ENCODE measurements around the gene TMEM17. TPM values are rescaled to one million over a fixed set of nuclear protein-coding genes. Genes with fewer than 3 reads are reported as not detected.

Gene TMEM17
- total RNA-seq, 1 experiment from 2014 or later, result 3.2 TPM

GRCh38 chr2:62489702-62490101 is 16.3 kb downstream of the TMEM17 start:
- POLR2A ChIA-PET, result no interaction called here
- no peaks in the 10 kb centered on the region for H4K20me1 ChIP-seq (ENCODE audit: insufficient read depth)
- H3K79me2 ChIP-seq (ENCODE audit: insufficient read depth, low read length), result no peaks in the 10 kb centered on the region
- no TSS peak for BruUV-seq (replicated peaks)
- no peak overlapping the region for H3K4me3 ChIP-seq (replicated peaks in 1 of 2; ENCODE audit: low read depth in 1 of 2, low read length in 2 of 2)
- H3K4me2 ChIP-seq (ENCODE audit: low read length), result no peak overlapping the region
- CTCF ChIA-PET, result no interaction called here
- no peak overlapping the region for H3K27ac ChIP-seq (ENCODE audit: low read depth, low read length)
- intact Hi-C loops (cut with micrococcal nuclease), result no loop called here
- H3K27me3 ChIP-seq (ENCODE audit: insufficient read depth, low read length), result no peaks in the 10 kb centered on the region
- no peaks in the 10 kb centered on the region for H3K9me3 ChIP-seq (ENCODE audit: control insufficient read depth in 1 of 2, insufficient read depth in 1 of 2, low read depth in 1 of 2, low read length in 2 of 2)
- H3K4me1 ChIP-seq (ENCODE audit: control insufficient read depth in 1 of 2, insufficient read depth in 2 of 2, low read length in 2 of 2), result peaks cover 0 to 14% of the 10 kb centered on the region in 2 experiments; a peak in 1 of 4 replicates
- TF ChIP-seq ELF1 (IDR thresholded peaks at IDR 0.05; ENCODE audit: borderline replicate concordance, low read depth), result no peak
- TF ChIP-seq EZH2phosphoT487 (IDR thresholded peaks at IDR 0.05; ENCODE audit: borderline replicate concordance), result no peak
- TF ChIP-seq CEBPB (IDR thresholded peaks at IDR 0.05; ENCODE audit: low read depth), result no peak
- no peak for TF ChIP-seq SP1 (IDR thresholded peaks at IDR 0.05; ENCODE audit: low read depth)
- no peaks in the 10 kb centered on the region for H3K9me2 ChIP-seq (ENCODE audit: insufficient read depth)
- H3K36me3 ChIP-seq (ENCODE audit: control insufficient read depth in 1 of 2, insufficient read depth in 2 of 2, low read length in 2 of 2), result no peaks in the 10 kb centered on the region
- no peak for DNase-seq (ENCODE audit: low read depth, low spot score)
- H3K9ac ChIP-seq (ENCODE audit: low read length), result no peak overlapping the region
- RAD21 ChIA-PET (ENCODE audit: low non-redundant PET in 1 of 2, low total read pairs in 2 of 2, uncharacterized antibody in 2 of 2, unreplicated experiment in 2 of 2), result no interaction called here
- H2AFZ ChIP-seq (ENCODE audit: low read depth, low read length, poor library complexity, severe bottlenecking), result no peak overlapping the region
- ATAC-seq, result no peak

- H3K79me2 ChIP-seq (ENCODE audit: insufficient read depth, low read length), result no peaks in the 10 kb centered on the region
- H4K20me1 ChIP-seq (ENCODE audit: insufficient read depth), result no peaks in the 10 kb centered on the region
- CTCF ChIA-PET, result no interaction called here
- POLR2A ChIA-PET, result no interaction called here
- H3K27me3 ChIP-seq (ENCODE audit: insufficient read depth, low read length), result no peaks in the 10 kb centered on the region
- H3K9ac ChIP-seq (ENCODE audit: low read length), result no peak overlapping the region
- no peak overlapping the region for H3K27ac ChIP-seq (ENCODE audit: low read depth, low read length)
- no peaks in the 10 kb centered on the region for H3K9me2 ChIP-seq (ENCODE audit: insufficient read depth)
- no peak for DNase-seq (ENCODE audit: low read depth, low spot score)
- ATAC-seq, result no peak
- H2AFZ ChIP-seq (ENCODE audit: low read depth, low read length, poor library complexity, severe bottlenecking), result no peak overlapping the region
- BruUV-seq (replicated peaks), result no TSS peak
- H3K4me1 ChIP-seq (ENCODE audit: control insufficient read depth in 1 of 2, insufficient read depth in 2 of 2, low read length in 2 of 2), result peaks cover 0 to 14% of the 10 kb centered on the region in 2 experiments; a peak in 1 of 4 replicates
- no peak overlapping the region for H3K4me2 ChIP-seq (ENCODE audit: low read length)
- H3K36me3 ChIP-seq (ENCODE audit: control insufficient read depth in 1 of 2, insufficient read depth in 2 of 2, low read length in 2 of 2), result no peaks in the 10 kb centered on the region
- RAD21 ChIA-PET (ENCODE audit: low non-redundant PET in 1 of 2, low total read pairs in 2 of 2, uncharacterized antibody in 2 of 2, unreplicated experiment in 2 of 2), result no interaction called here
- TF ChIP-seq EZH2phosphoT487 (IDR thresholded peaks at IDR 0.05; ENCODE audit: borderline replicate concordance) (no peak), EGR1 (IDR thresholded peaks at IDR 0.05; ENCODE audit: low read depth) (no peak), ZFX (IDR thresholded peaks at IDR 0.05) (no peak)
- intact Hi-C loops (cut with micrococcal nuclease), result no loop called here
- no peaks in the 10 kb centered on the region for H3K9me3 ChIP-seq (ENCODE audit: control insufficient read depth in 1 of 2, insufficient read depth in 1 of 2, low read depth in 1 of 2, low read length in 2 of 2)
- no peak overlapping the region for H3K4me3 ChIP-seq (replicated peaks in 1 of 2; ENCODE audit: low read depth in 1 of 2, low read length in 2 of 2)
Measured at GRCh38 chr2:62489162-62489561, 16.8 kb downstream of the TMEM17 start.
